HT-29 (cell line): ENCODE measurements around the gene CALCB. TPM values are rescaled to one million over a fixed set of nuclear protein-coding genes. Genes with fewer than 3 reads are reported as not detected.
A peak's percentile ranks its signal among the peaks of the same experiment; 100 is the strongest.

Experiments
- DNase-seq: peaks from one replicate; pipeline ENCODE4 v3.0.0-alpha.2; 2015; ENCODE audit warnings: low spot score
- total RNA-seq: library from RNA; depleted of rRNA; stranded (reverse); fragments of >200 nt; shearing (Covaris generic); gene quantifications from 2 replicates; pipeline ENCODE4 v1.2.3, GENCODE V29; 2014; rRNA removed

The CALCB gene
- total RNA-seq, 1 experiment from 2014 or later = not detected

- no peak for DNase-seq
Observed at GRCh38 chr11:15118431-15118830, 45.0 kb downstream of the CALCB start.

- no peak for DNase-seq
Observed at GRCh38 chr11:15119352-15119751, 46.0 kb downstream of the CALCB start.

GRCh38 chr11:15119826-15120225 lies 46.4 kb downstream of the CALCB start:
- DNase-seq = peak; percentile 37

GRCh38 chr11:15123849-15124248 lies 50.5 kb downstream of the CALCB start:
- no peak for DNase-seq

GRCh38 chr11:15124528-15124927 lies 51.1 kb downstream of the CALCB start:
- no peak for DNase-seq

- DNase-seq = no peak
Observed at GRCh38 chr11:15127341-15127740, 53.9 kb downstream of the CALCB start.

Other genes with a start within 250 kb of the CALCB start
- gene CYP2R1, start 181.4 kb upstream of the CALCB start, total RNA-seq = 7.2 and 9.7 TPM in 2 replicates
- gene CALCA, start 101.2 kb upstream of the CALCB start, total RNA-seq = not detected in 2 replicates
- 0.29 and 1.7 TPM in 2 replicates for gene INSC, start 41.3 kb downstream of the CALCB start, total RNA-seq